ENCODE results near the gene DHX16.

DNA sequence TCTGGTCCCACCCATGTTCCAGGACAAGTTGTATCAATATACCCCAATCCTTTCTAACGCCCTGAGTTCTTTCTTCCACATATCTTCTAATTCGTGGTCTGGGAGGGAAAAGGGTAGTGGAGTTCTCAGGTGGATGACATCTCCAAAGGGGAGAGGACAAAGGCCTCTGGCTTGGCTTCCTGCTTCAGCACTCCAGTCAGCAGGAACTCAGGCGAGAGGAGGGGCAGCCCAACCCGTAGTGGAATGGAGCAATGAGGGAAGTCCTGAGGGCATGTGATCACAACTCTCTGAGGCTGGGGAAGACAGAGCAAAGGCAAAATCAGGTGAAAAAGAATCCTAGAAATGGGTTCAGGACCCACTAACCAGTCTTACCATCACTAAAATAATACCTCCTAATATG is 27.5 kb upstream of the DHX16 start:
- no peak for TF ChIP-seq SETDB1 (IDR thresholded peaks at IDR 0.05; ENCODE audit: low read length)
- TF ChIP-seq, protein P1, sequence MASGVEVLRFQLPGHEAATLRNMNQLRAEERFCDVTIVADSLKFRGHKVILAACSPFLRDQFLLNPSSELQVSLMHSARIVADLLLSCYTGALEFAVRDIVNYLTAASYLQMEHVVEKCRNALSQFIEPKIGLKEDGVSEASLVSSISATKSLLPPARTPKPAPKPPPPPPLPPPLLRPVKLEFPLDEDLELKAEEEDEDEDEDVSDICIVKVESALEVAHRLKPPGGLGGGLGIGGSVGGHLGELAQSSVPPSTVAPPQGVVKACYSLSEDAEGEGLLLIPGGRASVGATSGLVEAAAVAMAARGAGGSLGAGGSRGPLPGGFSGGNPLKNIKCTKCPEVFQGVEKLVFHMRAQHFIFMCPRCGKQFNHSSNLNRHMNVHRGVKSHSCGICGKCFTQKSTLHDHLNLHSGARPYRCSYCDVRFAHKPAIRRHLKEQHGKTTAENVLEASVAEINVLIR (CRISPR knock-in tag; IDR thresholded peaks at IDR 0.05): no peak
- no peak for TF ChIP-seq CBFA2T3 (IDR thresholded peaks at IDR 0.05)
- no peak for TF ChIP-seq ELF4 (CRISPR knock-in tag; IDR thresholded peaks at IDR 0.05)
- no peak for TF ChIP-seq MXI1 (IDR thresholded peaks at IDR 0.05; ENCODE audit: low read depth, low read length)
- TF ChIP-seq LEF1 (IDR thresholded peaks at IDR 0.05): no peak
- TF ChIP-seq NRF1 (conservative IDR thresholded peaks at IDR 0.05 in 1 of 2, IDR thresholded peaks at IDR 0.05 in 1 of 2): no peak
- TF ChIP-seq, protein P2, sequence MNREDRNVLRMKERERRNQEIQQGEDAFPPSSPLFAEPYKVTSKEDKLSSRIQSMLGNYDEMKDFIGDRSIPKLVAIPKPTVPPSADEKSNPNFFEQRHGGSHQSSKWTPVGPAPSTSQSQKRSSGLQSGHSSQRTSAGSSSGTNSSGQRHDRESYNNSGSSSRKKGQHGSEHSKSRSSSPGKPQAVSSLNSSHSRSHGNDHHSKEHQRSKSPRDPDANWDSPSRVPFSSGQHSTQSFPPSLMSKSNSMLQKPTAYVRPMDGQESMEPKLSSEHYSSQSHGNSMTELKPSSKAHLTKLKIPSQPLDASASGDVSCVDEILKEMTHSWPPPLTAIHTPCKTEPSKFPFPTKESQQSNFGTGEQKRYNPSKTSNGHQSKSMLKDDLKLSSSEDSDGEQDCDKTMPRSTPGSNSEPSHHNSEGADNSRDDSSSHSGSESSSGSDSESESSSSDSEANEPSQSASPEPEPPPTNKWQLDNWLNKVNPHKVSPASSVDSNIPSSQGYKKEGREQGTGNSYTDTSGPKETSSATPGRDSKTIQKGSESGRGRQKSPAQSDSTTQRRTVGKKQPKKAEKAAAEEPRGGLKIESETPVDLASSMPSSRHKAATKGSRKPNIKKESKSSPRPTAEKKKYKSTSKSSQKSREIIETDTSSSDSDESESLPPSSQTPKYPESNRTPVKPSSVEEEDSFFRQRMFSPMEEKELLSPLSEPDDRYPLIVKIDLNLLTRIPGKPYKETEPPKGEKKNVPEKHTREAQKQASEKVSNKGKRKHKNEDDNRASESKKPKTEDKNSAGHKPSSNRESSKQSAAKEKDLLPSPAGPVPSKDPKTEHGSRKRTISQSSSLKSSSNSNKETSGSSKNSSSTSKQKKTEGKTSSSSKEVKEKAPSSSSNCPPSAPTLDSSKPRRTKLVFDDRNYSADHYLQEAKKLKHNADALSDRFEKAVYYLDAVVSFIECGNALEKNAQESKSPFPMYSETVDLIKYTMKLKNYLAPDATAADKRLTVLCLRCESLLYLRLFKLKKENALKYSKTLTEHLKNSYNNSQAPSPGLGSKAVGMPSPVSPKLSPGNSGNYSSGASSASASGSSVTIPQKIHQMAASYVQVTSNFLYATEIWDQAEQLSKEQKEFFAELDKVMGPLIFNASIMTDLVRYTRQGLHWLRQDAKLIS (CRISPR knock-in tag; IDR thresholded peaks at IDR 0.05): no peak
- TF ChIP-seq ZNF551 (CRISPR knock-in tag; IDR thresholded peaks at IDR 0.05): no peak
- TF ChIP-seq BRCA1 (IDR thresholded peaks at IDR 0.05): no peak
- no peak for TF ChIP-seq BRCA1 (CRISPR knock-in tag; IDR thresholded peaks at IDR 0.05)
- no peak for TF ChIP-seq GABPA (tag; conservative IDR thresholded peaks at IDR 0.05; ENCODE audit: low read depth)
- TF ChIP-seq RBM39 (optimal IDR thresholded peaks at IDR 0.05; ENCODE audit: low read depth, low read length): no peak
- TF ChIP-seq, protein P3, sequence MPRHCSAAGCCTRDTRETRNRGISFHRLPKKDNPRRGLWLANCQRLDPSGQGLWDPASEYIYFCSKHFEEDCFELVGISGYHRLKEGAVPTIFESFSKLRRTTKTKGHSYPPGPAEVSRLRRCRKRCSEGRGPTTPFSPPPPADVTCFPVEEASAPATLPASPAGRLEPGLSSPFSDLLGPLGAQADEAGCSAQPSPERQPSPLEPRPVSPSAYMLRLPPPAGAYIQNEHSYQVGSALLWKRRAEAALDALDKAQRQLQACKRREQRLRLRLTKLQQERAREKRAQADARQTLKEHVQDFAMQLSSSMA (CRISPR knock-in tag; IDR thresholded peaks at IDR 0.05): no peak

All from K562 (cell line).